CD8-positive, alpha-beta memory T cell (primary cell): ENCODE measurements around the gene KLHL4. TPM values are rescaled to one million over a fixed set of nuclear protein-coding genes. Genes with fewer than 3 reads are reported as not detected.

Experiments used
- CTCF ChIA-PET: fragments of 350-600 bp; sonication (Branson Sonifier 250); formaldehyde crosslinking; loops from one replicate; lab custom pipeline; 2021; ENCODE audit warnings: antibody characterized with exemption; lab: Charles Lee
- POLR2A ChIA-PET: fragments of 350-600 bp; sonication (Branson Sonifier 250); formaldehyde crosslinking; loops from one replicate; lab custom pipeline; 2021; ENCODE audit warnings: antibody characterized with exemption; lab: Charles Lee
- DNase-seq, 5 donors: peaks; one replicate each; pipeline versions ENCODE4 v3.0.0 to v3.0.0-alpha.2; 2020 to 2022; ENCODE audit warnings: mixed read lengths in 1 of 5
- H3K27ac ChIP-seq: one replicate; pipeline ENCODE4 v1.7.0; 2013; ENCODE audit warnings: low read depth, mild to moderate bottlenecking, low read length, moderate library complexity
- H3K27me3 ChIP-seq: 2 replicates; pipeline ENCODE4 v1.7.0; 2013; ENCODE audit warnings: low read length, mild to moderate bottlenecking; ENCODE audit not compliant: insufficient read depth, poor library complexity, severe bottlenecking
- H3K36me3 ChIP-seq: 2 replicates; pipeline ENCODE4 v1.7.0; 2013; ENCODE audit warnings: mild to moderate bottlenecking, low read length, moderate library complexity; ENCODE audit not compliant: insufficient read depth
- H3K4me1 ChIP-seq: 2 replicates; pipeline ENCODE4 v1.7.0; 2013; ENCODE audit warnings: mild to moderate bottlenecking, low read length, moderate library complexity; ENCODE audit not compliant: insufficient read depth
- H3K4me3 ChIP-seq: 2 replicates; pipeline ENCODE4 v1.7.0; 2013; ENCODE audit warnings: mild to moderate bottlenecking, low read length
- H3K9me3 ChIP-seq: 2 replicates; pipeline ENCODE4 v1.7.0; 2013; ENCODE audit warnings: mild to moderate bottlenecking, low read length
- H3K27ac Mint-ChIP-seq, 8 donors: one replicate each; pipeline ENCODE4 v1.8.0; 2020 to 2021; ENCODE audit warnings: mixed read lengths in 8 of 8, mild to moderate bottlenecking in 6 of 8, inconsistent platforms in 3 of 8, moderate library complexity in 3 of 8
- H3K27me3 Mint-ChIP-seq, 2 donors: one replicate each; pipeline ENCODE4 v1.8.0; 2020 to 2021; ENCODE audit warnings: mixed read lengths in 2 of 2, mild to moderate bottlenecking in 1 of 2, moderate library complexity in 1 of 2
- H3K36me3 Mint-ChIP-seq, 3 donors: one replicate each; pipeline ENCODE4 v1.8.0; 2020 to 2021; ENCODE audit warnings: mixed read lengths in 3 of 3, inconsistent platforms in 1 of 3, mild to moderate bottlenecking in 1 of 3
- H3K4me1 Mint-ChIP-seq, 3 donors: one replicate each; pipeline ENCODE4 v1.8.0; 2020 to 2021; ENCODE audit warnings: mixed read lengths in 3 of 3, inconsistent platforms in 1 of 3, mild to moderate bottlenecking in 1 of 3
- H3K4me3 Mint-ChIP-seq, 7 donors: one replicate each; pipeline ENCODE4 v1.8.0; 2020 to 2021; ENCODE audit warnings: mixed read lengths in 7 of 7, mild to moderate bottlenecking in 6 of 7, moderate library complexity in 4 of 7, inconsistent platforms in 2 of 7
- H3K9me3 Mint-ChIP-seq, 5 donors: one replicate each; pipeline ENCODE4 v1.8.0; 2020 to 2022; ENCODE audit warnings: mixed read lengths in 5 of 5, mild to moderate bottlenecking in 3 of 5, moderate library complexity in 2 of 5, inconsistent platforms in 1 of 5
- polyA plus RNA-seq: library from polyadenylated mRNA; unstranded; fragments of 300-500 nt; fragmentation: Illumina TruSeq; gene quantifications from one replicate; pipeline ENCODE4 v1.2.3, GENCODE V29; 2021
- total RNA-seq, 2 experiments: library from RNA; stranded (reverse); gene quantifications; one replicate each; pipeline ENCODE4 v1.2.3, GENCODE V29; 2021

The KLHL4 gene
- total and polyA plus RNA-seq, 3 experiments from 2014 or later = 0.18 to 0.43 (median 0.28) TPM

DNA sequence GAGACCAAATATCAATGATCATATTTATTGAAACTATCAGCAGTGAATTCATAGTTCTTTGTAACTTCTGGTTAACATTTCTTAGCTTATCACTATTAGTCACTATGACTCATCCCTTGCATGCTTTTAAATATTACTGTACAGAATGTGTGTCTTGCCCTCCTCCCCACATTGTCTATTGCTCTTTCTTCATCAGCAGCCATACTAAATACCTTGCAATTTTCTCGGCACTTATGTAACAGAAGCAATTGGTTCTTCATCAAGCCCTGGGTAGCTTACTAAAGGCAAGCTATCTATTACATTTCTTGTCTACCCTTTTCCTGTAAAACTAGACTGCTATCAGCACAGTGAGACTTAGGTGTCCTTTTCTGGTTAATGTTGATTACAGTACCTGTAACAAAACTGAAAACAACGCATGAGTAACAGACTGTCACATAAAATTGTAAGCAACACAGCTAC lies 8.2 kb downstream of the KLHL4 start:
- H3K27ac ChIP-seq = no peak overlapping the region
- Mint-ChIP-seq H3K36me3 (no peaks in the 10 kb centered on the region), H3K4me3 (no peak overlapping the region), H3K27me3 (no peaks in the 10 kb centered on the region), H3K9me3 (peaks cover 0 to 8% (median 2%) of the 10 kb centered on the region in 5 donors), H3K27ac (no peak overlapping the region), H3K4me1 (no peaks in the 10 kb centered on the region)
- H3K9me3 ChIP-seq = no peaks in the 10 kb centered on the region
- H3K4me3 ChIP-seq = no peak overlapping the region
- H3K27me3 ChIP-seq = no peaks in the 10 kb centered on the region
- ChIA-PET CTCF (no interaction called here), POLR2A (no interaction called here)
- DNase-seq = no peak
- H3K4me1 ChIP-seq = no peaks in the 10 kb centered on the region
- no peaks in the 10 kb centered on the region for H3K36me3 ChIP-seq

DNA sequence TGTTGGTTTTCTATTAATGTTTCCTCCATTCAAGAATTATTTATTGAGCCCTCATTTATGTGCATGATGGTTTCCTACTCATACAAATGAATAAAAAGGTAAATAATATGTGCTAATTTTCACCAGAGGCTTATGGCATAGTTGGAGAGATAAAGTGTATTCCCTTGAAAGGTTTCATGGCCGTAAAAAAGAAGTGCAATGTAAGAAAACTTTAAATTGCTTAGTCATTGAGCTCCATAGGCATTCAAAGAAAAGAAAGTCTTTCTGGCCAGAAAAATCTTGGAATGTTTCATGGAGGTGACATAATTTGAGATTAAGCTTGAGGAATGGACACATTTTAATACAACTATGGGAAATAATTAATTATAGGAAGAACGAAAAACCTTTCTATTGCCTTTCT lies 8.7 kb downstream of the KLHL4 start:
- H3K27me3 ChIP-seq = no peaks in the 10 kb centered on the region
- no peaks in the 10 kb centered on the region for H3K36me3 ChIP-seq
- H3K4me3 ChIP-seq = no peak overlapping the region
- H3K36me3 Mint-ChIP-seq = no peaks in the 10 kb centered on the region
- no peaks in the 10 kb centered on the region for H3K4me1 ChIP-seq
- no peaks in the 10 kb centered on the region for H3K27me3 Mint-ChIP-seq
- no peak for DNase-seq
- peaks cover 0 to 8% (median 2%) of the 10 kb centered on the region in 5 donors for H3K9me3 Mint-ChIP-seq
- H3K27ac ChIP-seq = no peak overlapping the region
- H3K9me3 ChIP-seq = no peaks in the 10 kb centered on the region
- no peak overlapping the region for H3K27ac Mint-ChIP-seq
- ChIA-PET CTCF (no interaction called here), POLR2A (no interaction called here)
- H3K4me1 Mint-ChIP-seq = no peaks in the 10 kb centered on the region
- no peak overlapping the region for H3K4me3 Mint-ChIP-seq

GRCh38 chrX:87528487-87528886 lies 10.9 kb downstream of the KLHL4 start:
- ChIA-PET POLR2A (no interaction called here), CTCF (no interaction called here)
- no peaks in the 10 kb centered on the region for H3K4me1 Mint-ChIP-seq

DNA sequence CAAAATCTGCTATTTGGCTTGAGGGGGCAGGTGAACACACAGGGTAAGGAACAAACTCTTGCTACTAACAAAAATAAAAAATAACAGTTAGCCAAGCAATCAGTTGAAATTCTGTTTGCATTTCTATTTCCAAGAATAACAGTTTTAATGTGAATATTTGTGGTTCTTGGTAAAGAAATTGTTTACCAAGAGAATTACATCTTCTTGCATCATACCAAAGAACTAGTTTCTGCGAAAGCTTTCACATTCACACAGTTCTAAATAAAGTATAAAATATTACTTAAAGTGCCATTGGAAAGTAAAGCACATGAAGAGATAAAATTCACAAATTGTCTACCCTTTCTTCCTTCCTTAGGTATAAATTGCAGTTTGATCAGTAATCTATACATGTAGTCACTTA lies 54.4 kb downstream of the KLHL4 start:
- no peaks in the 10 kb centered on the region for H3K36me3 ChIP-seq
- no peak overlapping the region for H3K4me3 ChIP-seq
- no peak overlapping the region for H3K27ac Mint-ChIP-seq
- H3K27me3 Mint-ChIP-seq = no peaks in the 10 kb centered on the region
- no peaks in the 10 kb centered on the region for H3K36me3 Mint-ChIP-seq
- H3K9me3 ChIP-seq = no peaks in the 10 kb centered on the region
- no peaks in the 10 kb centered on the region for H3K9me3 Mint-ChIP-seq
- H3K27ac ChIP-seq = no peak overlapping the region
- H3K4me1 Mint-ChIP-seq = no peaks in the 10 kb centered on the region
- H3K4me1 ChIP-seq = no peaks in the 10 kb centered on the region
- ChIA-PET CTCF (no interaction called here), POLR2A (no interaction called here)
- DNase-seq = no peak
- H3K27me3 ChIP-seq = no peaks in the 10 kb centered on the region
- H3K4me3 Mint-ChIP-seq = no peak overlapping the region

More at GRCh38 chrX:87528487-87528886, 10.9 kb downstream of the KLHL4 start:
- H3K4me3 Mint-ChIP-seq = no peak overlapping the region
- H3K36me3 ChIP-seq = no peaks in the 10 kb centered on the region
- H3K9me3 Mint-ChIP-seq = peaks cover 0 to 8% (median 2%) of the 10 kb centered on the region in 5 donors
- H3K27ac Mint-ChIP-seq = no peak overlapping the region
- no peaks in the 10 kb centered on the region for H3K27me3 ChIP-seq
- no peaks in the 10 kb centered on the region for H3K27me3 Mint-ChIP-seq
- no peak overlapping the region for H3K27ac ChIP-seq
- no peaks in the 10 kb centered on the region for H3K36me3 Mint-ChIP-seq
- H3K4me1 ChIP-seq = no peaks in the 10 kb centered on the region
- H3K9me3 ChIP-seq = no peaks in the 10 kb centered on the region
- H3K4me3 ChIP-seq = no peak overlapping the region
- DNase-seq = no peak

DNA sequence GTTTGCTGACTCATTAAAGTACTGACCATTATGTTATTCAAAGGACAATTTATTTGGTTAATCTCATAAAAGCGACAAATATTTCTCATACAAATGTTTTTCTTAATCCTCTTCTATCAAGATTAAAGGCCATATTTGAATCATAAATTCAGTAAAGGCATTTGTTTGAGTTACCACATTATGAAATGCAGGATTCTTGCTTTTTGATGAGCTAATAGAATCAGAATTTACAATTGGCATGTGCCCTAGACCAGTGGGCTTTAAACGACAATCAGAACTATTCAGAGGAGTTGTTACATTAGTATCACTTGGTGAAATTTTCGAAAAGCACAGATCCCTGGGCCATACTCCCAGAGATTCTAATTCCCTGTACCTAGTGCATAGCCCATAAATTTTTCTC lies 55.3 kb downstream of the KLHL4 start:
- Mint-ChIP-seq H3K36me3 (no peaks in the 10 kb centered on the region), H3K4me3 (no peak overlapping the region)
- CTCF ChIA-PET = no interaction called here

GRCh38 chrX:87578978-87579377 lies 61.4 kb downstream of the KLHL4 start:
- H3K4me1 ChIP-seq = no peaks in the 10 kb centered on the region

More for the DNA sequence above, 55.3 kb downstream of the KLHL4 start:
- H3K27ac ChIP-seq = no peak overlapping the region
- no peak for DNase-seq
- no peaks in the 10 kb centered on the region for H3K36me3 ChIP-seq
- H3K27me3 ChIP-seq = no peaks in the 10 kb centered on the region
- H3K4me3 ChIP-seq = no peak overlapping the region
- H3K9me3 Mint-ChIP-seq = no peaks in the 10 kb centered on the region
- H3K27ac Mint-ChIP-seq = no peak overlapping the region
- H3K27me3 Mint-ChIP-seq = no peaks in the 10 kb centered on the region
- POLR2A ChIA-PET = no interaction called here
- no peaks in the 10 kb centered on the region for H3K4me1 Mint-ChIP-seq
- H3K9me3 ChIP-seq = no peaks in the 10 kb centered on the region
- H3K4me1 ChIP-seq = no peaks in the 10 kb centered on the region

DNA sequence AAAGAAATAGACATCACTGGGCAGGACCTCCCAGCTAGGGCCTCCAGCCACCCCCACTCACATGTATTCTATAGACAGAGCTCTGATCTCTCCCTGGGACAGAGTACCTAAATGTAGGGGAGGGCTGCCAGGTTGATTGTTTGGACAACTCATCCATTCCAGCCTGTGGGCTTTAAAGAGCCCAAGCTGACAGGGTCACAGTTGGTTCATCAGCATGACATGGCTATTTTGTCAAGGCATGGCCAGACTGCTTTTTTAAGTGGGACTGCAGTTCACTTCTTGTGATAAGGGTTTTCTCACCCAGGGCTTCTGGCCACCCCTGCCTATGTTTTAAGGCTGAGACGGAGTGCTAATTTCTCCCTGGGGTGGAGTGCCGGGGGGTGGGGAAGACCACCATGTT lies 63.3 kb downstream of the KLHL4 start:
- Mint-ChIP-seq H3K27ac (no peak overlapping the region), H3K4me3 (no peak overlapping the region), H3K36me3 (no peaks in the 10 kb centered on the region), H3K9me3 (peaks cover 0 to 2% (median 0%) of the 10 kb centered on the region in 5 donors), H3K27me3 (peaks cover 0 to 6% of the 10 kb centered on the region in 2 donors), H3K4me1 (no peaks in the 10 kb centered on the region)
- Histone ChIP-seq H3K4me1 (no peaks in the 10 kb centered on the region), H3K9me3 (no peaks in the 10 kb centered on the region), H3K27me3 (no peaks in the 10 kb centered on the region), H3K27ac (no peak overlapping the region), H3K36me3 (no peaks in the 10 kb centered on the region), H3K4me3 (no peak overlapping the region)
- no peak for DNase-seq
- ChIA-PET CTCF (no interaction called here), POLR2A (no interaction called here)

More at GRCh38 chrX:87578978-87579377, 61.4 kb downstream of the KLHL4 start:
- CTCF ChIA-PET = no interaction called here
- Histone ChIP-seq H3K27ac (no peak overlapping the region), H3K27me3 (no peaks in the 10 kb centered on the region), H3K9me3 (no peaks in the 10 kb centered on the region), H3K4me3 (no peak overlapping the region), H3K36me3 (no peaks in the 10 kb centered on the region)
- POLR2A ChIA-PET = no interaction called here
- no peaks in the 10 kb centered on the region for H3K36me3 Mint-ChIP-seq
- no peaks in the 10 kb centered on the region for H3K9me3 Mint-ChIP-seq
- H3K4me1 Mint-ChIP-seq = no peaks in the 10 kb centered on the region
- no peak overlapping the region for H3K4me3 Mint-ChIP-seq
- DNase-seq = no peak
- peaks cover 0 to 5% of the 10 kb centered on the region in 2 donors for H3K27me3 Mint-ChIP-seq
- no peak overlapping the region for H3K27ac Mint-ChIP-seq

- DNase-seq = no peak
- no peak overlapping the region for H3K4me3 ChIP-seq
- H3K27ac ChIP-seq = no peak overlapping the region
- H3K36me3 ChIP-seq = no peaks in the 10 kb centered on the region
- Mint-ChIP-seq H3K4me1 (no peaks in the 10 kb centered on the region), H3K27me3 (peaks cover 0 to 6% of the 10 kb centered on the region in 2 donors), H3K36me3 (no peaks in the 10 kb centered on the region), H3K4me3 (no peak overlapping the region), H3K9me3 (peaks cover 0 to 2% (median 0%) of the 10 kb centered on the region in 5 donors), H3K27ac (no peak overlapping the region)
- no peaks in the 10 kb centered on the region for H3K27me3 ChIP-seq
- POLR2A ChIA-PET = no interaction called here
- no peaks in the 10 kb centered on the region for H3K9me3 ChIP-seq
- H3K4me1 ChIP-seq = no peaks in the 10 kb centered on the region
- CTCF ChIA-PET = no interaction called here
Measured at GRCh38 chrX:87582453-87582852, 64.9 kb downstream of the KLHL4 start.

- no peak overlapping the region for H3K27ac ChIP-seq
- peaks cover 0 to 6% of the 10 kb centered on the region in 2 donors for H3K27me3 Mint-ChIP-seq
- H3K4me3 ChIP-seq = no peak overlapping the region
- no peaks in the 10 kb centered on the region for H3K9me3 ChIP-seq
- DNase-seq = no peak
- H3K27me3 ChIP-seq = no peaks in the 10 kb centered on the region
- no peak overlapping the region for H3K4me3 Mint-ChIP-seq
- H3K36me3 Mint-ChIP-seq = no peaks in the 10 kb centered on the region
- H3K4me1 ChIP-seq = no peaks in the 10 kb centered on the region
- CTCF ChIA-PET = no interaction called here
- no peak overlapping the region for H3K27ac Mint-ChIP-seq
- H3K9me3 Mint-ChIP-seq = peaks cover 0 to 2% (median 0%) of the 10 kb centered on the region in 5 donors
- H3K36me3 ChIP-seq = no peaks in the 10 kb centered on the region
- POLR2A ChIA-PET = no interaction called here
- no peaks in the 10 kb centered on the region for H3K4me1 Mint-ChIP-seq
Measured at GRCh38 chrX:87583679-87584078, 66.1 kb downstream of the KLHL4 start.
